Muscle layer of duodenum (tissue), 2 donors: ENCODE measurements around the gene OR51E2.
"Not testable (repeated sequence)": the region's sequence is repeated elsewhere in the genome, so short reads cannot be mapped to it uniquely, and the experiment has no call there.

ENCODE experiments used
- H3K27ac ChIP-seq: one replicate; pipeline ENCODE4 v1.7.0; 2013; ENCODE audit warnings: mild to moderate bottlenecking, low read length
- H3K27me3 ChIP-seq: one replicate; pipeline ENCODE4 v1.7.0; 2013; ENCODE audit warnings: low read depth, mild to moderate bottlenecking, control low read depth, low read length
- H3K36me3 ChIP-seq, 2 donors: one replicate each; pipeline ENCODE4 v1.7.0; 2013; ENCODE audit warnings: low read length in 2 of 2, control low read depth in 1 of 2, mild to moderate bottlenecking in 1 of 2; ENCODE audit not compliant: insufficient read depth in 2 of 2, control insufficient read depth in 1 of 2
- H3K4me1 ChIP-seq, 2 donors: one replicate each; pipeline ENCODE4 v1.7.0; 2013; ENCODE audit warnings: low read length in 2 of 2, mild to moderate bottlenecking in 2 of 2, control low read depth in 1 of 2, moderate library complexity in 1 of 2; ENCODE audit not compliant: insufficient read depth in 2 of 2, control insufficient read depth in 1 of 2
- H3K4me3 ChIP-seq, 2 donors: one replicate each; pipeline ENCODE4 v1.7.0; 2013; ENCODE audit warnings: low read length in 2 of 2, low read depth in 1 of 2, mild to moderate bottlenecking in 1 of 2
- H3K9me3 ChIP-seq, 2 donors: one replicate each; pipeline ENCODE4 v1.7.0; 2013; ENCODE audit warnings: low read length in 2 of 2, control low read depth in 1 of 2, mild to moderate bottlenecking in 1 of 2; ENCODE audit not compliant: control insufficient read depth in 1 of 2
- donor health status: healthy.

Gene OR51E2

GRCh38 chr11:4697585-4697984, at the start of gene OR51E2:
Gene OR51E2, minus strand, starts transcription at chr11:4697853. Its CDS starts 15,142 bp downstream, at chr11:4682711.
- Histone ChIP-seq H3K27me3 (no peaks in the 10 kb centered on the region), H3K9me3 (no peaks in the 10 kb centered on the region), H3K36me3 (no peaks in the 10 kb centered on the region), H3K4me3 (no peak within 1 kb of the TSS), H3K4me1 (peaks cover 0 to 5% of the 10 kb centered on the region in 2 donors), H3K27ac (no peak within 1 kb of the TSS)

- no peaks in the 10 kb centered on the region for H3K36me3 ChIP-seq
- no peaks in the 10 kb centered on the region for H3K9me3 ChIP-seq
Observed at GRCh38 chr11:4740735-4741134, 43.1 kb upstream of the OR51E2 start.

GRCh38 chr11:4727171-4727570, 29.5 kb upstream of the OR51E2 start:
- H3K27me3 ChIP-seq = no peaks in the 10 kb centered on the region
- H3K4me3 ChIP-seq = no peak overlapping the region
- no peaks in the 10 kb centered on the region for H3K36me3 ChIP-seq
- no peaks in the 10 kb centered on the region for H3K9me3 ChIP-seq
- H3K27ac ChIP-seq = no peak overlapping the region
- no peaks in the 10 kb centered on the region for H3K4me1 ChIP-seq

More at GRCh38 chr11:4740735-4741134, 43.1 kb upstream of the OR51E2 start:
- Histone ChIP-seq H3K27me3 (no peaks in the 10 kb centered on the region), H3K27ac (no peak overlapping the region), H3K4me1 (no peaks in the 10 kb centered on the region), H3K4me3 (no peak overlapping the region)

- H3K4me1 ChIP-seq, H3K4me3 ChIP-seq, H3K27ac ChIP-seq: not testable (repeated sequence)
Observed at GRCh38 chr11:4722616-4723534, 25.2 kb upstream of the OR51E2 start.

GRCh38 chr11:4714300-4714699, 16.6 kb upstream of the OR51E2 start:
- no peaks in the 10 kb centered on the region for H3K9me3 ChIP-seq
- H3K4me3 ChIP-seq = no peak overlapping the region
- H3K27ac ChIP-seq = no peak overlapping the region
- H3K36me3 ChIP-seq = no peaks in the 10 kb centered on the region
- no peaks in the 10 kb centered on the region for H3K4me1 ChIP-seq
- H3K27me3 ChIP-seq = no peaks in the 10 kb centered on the region

More at GRCh38 chr11:4722616-4723534, 25.2 kb upstream of the OR51E2 start:
- H3K36me3 ChIP-seq, H3K27me3 ChIP-seq, H3K9me3 ChIP-seq: not testable (repeated sequence)

- H3K4me1 ChIP-seq = no peaks in the 10 kb centered on the region
- H3K27me3 ChIP-seq = no peaks in the 10 kb centered on the region
- H3K9me3 ChIP-seq = no peaks in the 10 kb centered on the region
- no peak overlapping the region for H3K4me3 ChIP-seq
- H3K36me3 ChIP-seq = no peaks in the 10 kb centered on the region
- H3K27ac ChIP-seq = no peak overlapping the region
Observed at GRCh38 chr11:4713241-4713640, 15.6 kb upstream of the OR51E2 start.

GRCh38 chr11:4704790-4705334, 7.2 kb upstream of the OR51E2 start:
- Histone ChIP-seq H3K9me3 (no peaks in the 10 kb centered on the region), H3K27ac (no peak overlapping the region), H3K4me3 (no peak overlapping the region), H3K36me3 (no peaks in the 10 kb centered on the region), H3K27me3 (no peaks in the 10 kb centered on the region), H3K4me1 (no peaks in the 10 kb centered on the region)

GRCh38 chr11:4704054-4704789, 6.6 kb upstream of the OR51E2 start, which contains the start of gene MMP26:
Gene MMP26, plus strand, starts transcription at chr11:4704784.
- H3K4me3 ChIP-seq = no peak within 1 kb of the TSS

GRCh38 chr11:4700436-4700820, 2.8 kb upstream of the OR51E2 start:
- Histone ChIP-seq H3K4me3 (no peak overlapping the region), H3K36me3 (no peaks in the 10 kb centered on the region), H3K9me3 (no peaks in the 10 kb centered on the region), H3K27me3 (no peaks in the 10 kb centered on the region), H3K27ac (no peak overlapping the region), H3K4me1 (peaks cover 0 to 4% of the 10 kb centered on the region in 2 donors)

More at GRCh38 chr11:4704054-4704789, 6.6 kb upstream of the OR51E2 start, which contains the start of gene MMP26:
- no peaks in the 10 kb centered on the region for H3K36me3 ChIP-seq
- H3K27ac ChIP-seq = no peak within 1 kb of the TSS
- H3K27me3 ChIP-seq = no peaks in the 10 kb centered on the region
- no peaks in the 10 kb centered on the region for H3K4me1 ChIP-seq
- H3K9me3 ChIP-seq = no peaks in the 10 kb centered on the region

GRCh38 chr11:4699697-4700435, 2.2 kb upstream of the OR51E2 start:
- no peaks in the 10 kb centered on the region for H3K36me3 ChIP-seq
- peaks cover 0 to 5% of the 10 kb centered on the region in 2 donors for H3K4me1 ChIP-seq
- H3K9me3 ChIP-seq = no peaks in the 10 kb centered on the region
- no peak overlapping the region for H3K27ac ChIP-seq
- no peak overlapping the region for H3K4me3 ChIP-seq
- H3K27me3 ChIP-seq = no peaks in the 10 kb centered on the region
